HG02798 (cell line): ENCODE measurements around the gene ZSCAN5C.

Experiments used
- ATAC-seq: cut with Tn5 transposase; IDR thresholded peaks from one replicate; pipeline ENCODE4 v1.9.1; 2021; ENCODE audit warnings: mild to moderate bottlenecking; ENCODE audit not compliant: unreplicated experiment, poor library complexity

ZSCAN5C gene

DNA sequence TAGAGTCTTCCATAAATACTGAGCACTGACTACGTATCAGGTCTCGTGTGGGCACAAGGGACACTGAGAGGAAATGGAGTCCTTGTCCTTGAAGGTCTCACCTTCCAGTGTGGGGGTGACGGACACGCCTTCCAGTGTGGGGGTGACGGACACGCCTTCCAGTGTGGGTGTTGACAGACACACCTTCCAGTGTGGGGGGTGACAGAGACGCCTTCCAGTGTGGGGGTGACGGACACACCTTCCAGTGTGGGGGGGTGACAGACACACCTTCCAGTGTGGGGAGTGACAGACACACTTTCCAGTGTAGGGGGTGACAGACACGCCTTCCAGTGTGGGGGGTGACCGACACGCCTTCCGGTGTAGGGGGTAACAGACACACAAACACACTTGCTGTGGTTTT lies 56.2 kb downstream of the ZSCAN5C start:
- no peak for ATAC-seq
